H1 (cell line): Measurements from ENCODE around the gene HSD17B8. TPM values are rescaled to one million over a fixed set of nuclear protein-coding genes. Genes with fewer than 3 reads are reported as not detected.

ENCODE experiments used
- BACH1 ChIP-seq: IDR thresholded peaks from 2 replicates; pipeline ENCODE4 v1.6.1; 2012; ENCODE audit warnings: low read length, improper control_type of control experiment
- BRCA1 ChIP-seq: IDR thresholded peaks from 2 replicates; pipeline ENCODE4 v1.6.1; 2012; ENCODE audit warnings: low read depth, low read length, improper control_type of control experiment
- EZH2 ChIP-seq: fragments of 200-600 bp; sonication (generic); IDR thresholded peaks from 2 replicates; pipeline ENCODE4 v1.7.1; 2012; ENCODE audit warnings: low read depth, mild to moderate bottlenecking, moderate library complexity, low read length, inconsistent platforms; ENCODE audit not compliant: severe bottlenecking
- SIRT6 ChIP-seq: IDR thresholded peaks from one replicate; pipeline ENCODE4 v1.7.1; 2012; ENCODE audit warnings: low read length, inconsistent platforms
- SP2 ChIP-seq: IDR thresholded peaks from 2 replicates; pipeline ENCODE4 v1.6.1; 2012; ENCODE audit warnings: mild to moderate bottlenecking, low read length, inconsistent platforms
- polyA plus RNA-seq, 7 experiments: library from polyadenylated mRNA; depleted of rRNA in 3 of 7; stranded (reverse) in 5 of 7; unstranded in 2 of 7; fragments of >200 nt in 5 of 7; fragments of 200-250 nt in 2 of 7; gene quantifications; 1 replicate in 5 of 7; 2 replicates in 1 of 7; 4 replicates in 1 of 7; pipeline versions ENCODE4 v1.2.1 to v1.2.3, GENCODE V29; 2011 to 2013; ENCODE audit warnings: missing spikeins in 2 of 7, mixed read lengths in 2 of 7
- total RNA-seq: library from RNA; stranded (reverse); fragmentation: NEBNext Ultra II Directional; extraction: Animal tissue kit (Norgen Biotek cat#: 25700); gene quantifications from 2 replicates; pipeline ENCODE4 v1.2.1, GENCODE V29; 2021
- TF ChIP-seq, protein P1 (sequence below): IDR thresholded peaks from 2 replicates; pipeline ENCODE4 v1.6.1; 2012; ENCODE audit warnings: low read length, inconsistent platforms

The HSD17B8 gene
- total and polyA plus RNA-seq, 2 of the 8 experiments (the other 6 are each of a cell fraction or from before 2014, with no cell fraction given), result 3.3 to 17.1 TPM

GRCh38 chr6:33165581-33166258 is 38.7 kb upstream of the HSD17B8 start (continued):
- TF ChIP-seq SP2 (no peak), BACH1 (no peak), SIRT6 (no peak), EZH2 (no peak), BRCA1 (no peak)
- TF ChIP-seq, protein P1, sequence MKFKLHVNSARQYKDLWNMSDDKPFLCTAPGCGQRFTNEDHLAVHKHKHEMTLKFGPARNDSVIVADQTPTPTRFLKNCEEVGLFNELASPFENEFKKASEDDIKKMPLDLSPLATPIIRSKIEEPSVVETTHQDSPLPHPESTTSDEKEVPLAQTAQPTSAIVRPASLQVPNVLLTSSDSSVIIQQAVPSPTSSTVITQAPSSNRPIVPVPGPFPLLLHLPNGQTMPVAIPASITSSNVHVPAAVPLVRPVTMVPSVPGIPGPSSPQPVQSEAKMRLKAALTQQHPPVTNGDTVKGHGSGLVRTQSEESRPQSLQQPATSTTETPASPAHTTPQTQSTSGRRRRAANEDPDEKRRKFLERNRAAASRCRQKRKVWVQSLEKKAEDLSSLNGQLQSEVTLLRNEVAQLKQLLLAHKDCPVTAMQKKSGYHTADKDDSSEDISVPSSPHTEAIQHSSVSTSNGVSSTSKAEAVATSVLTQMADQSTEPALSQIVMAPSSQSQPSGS, result no peak
